HAP-1 (cell line): ENCODE results near the gene MRPL43.

Source experiments
- DNase-seq, 2 experiments: peaks; one replicate each; pipeline ENCODE4 v3.0.0-alpha.2; 2016 to 2020; ENCODE audit warnings: low spot score in 2 of 2
- H3K27me3 ChIP-seq: fragments of 250-450 bp; sonication (Bioruptor Pico); 2 replicates; pipeline ENCODE4 v1.5.1; 2020; ENCODE audit warnings: low read depth, mild to moderate bottlenecking, moderate library complexity
- H3K36me3 ChIP-seq: fragments of 250-450 bp; sonication (Bioruptor Pico); replicated peaks from 2 replicates; pipeline ENCODE4 v1.5.1; 2020; ENCODE audit warnings: mild to moderate bottlenecking
- H3K4me1 ChIP-seq: fragments of 250-450 bp; sonication (Bioruptor Pico); 2 replicates; pipeline ENCODE4 v1.5.1; 2020; ENCODE audit warnings: mild to moderate bottlenecking
- H3K4me3 ChIP-seq: fragments of 250-450 bp; sonication (Bioruptor Pico); 2 replicates; pipeline ENCODE4 v1.5.1; 2020; ENCODE audit warnings: mild to moderate bottlenecking, moderate library complexity
- H3K9me3 ChIP-seq: fragments of 250-450 bp; sonication (Bioruptor Pico); 2 replicates; pipeline ENCODE4 v1.5.1; 2020; ENCODE audit warnings: mild to moderate bottlenecking, moderate library complexity
- in situ Hi-C: fragments of 300-500 bp; cut with MboI; formaldehyde crosslinking; loops from 3 replicates; pipeline ENCODE4 v1.14.3; 2020; ENCODE audit warnings: low sequenced_read_pairs, inconsistent platforms, mixed read lengths

Gene MRPL43

GRCh38 chr10:101014230-101014884, 27.1 kb upstream of the MRPL43 start:
- in situ Hi-C loops, result loop anchor here (5.0 kb wide), 1 partner anchor 452 kb away; no protein-coding TSS in a partner anchor
- peak; percentile 65 to 93 for DNase-seq
- Histone ChIP-seq H3K36me3 (no peaks in the 10 kb centered on the region), H3K27me3 (no peaks in the 10 kb centered on the region), H3K4me3 (no peak overlapping the region), H3K9me3 (no peaks in the 10 kb centered on the region), H3K4me1 (no peaks in the 10 kb centered on the region; the same call in 1 of the 2 replicates)

- no peak overlapping the region for H3K4me3 ChIP-seq
- H3K36me3 ChIP-seq, result no peaks in the 10 kb centered on the region
- H3K9me3 ChIP-seq, result no peaks in the 10 kb centered on the region
- in situ Hi-C loops, result loop anchor here (5.0 kb wide), 1 partner anchor 451 kb away; no protein-coding TSS in a partner anchor
- no peak for DNase-seq
- no peaks in the 10 kb centered on the region for H3K4me1 ChIP-seq
- H3K27me3 ChIP-seq, result no peaks in the 10 kb centered on the region
Measured at GRCh38 chr10:101013365-101013825, 26.1 kb upstream of the MRPL43 start.

- no peaks in the 10 kb centered on the region for H3K9me3 ChIP-seq
- H3K27me3 ChIP-seq, result no peaks in the 10 kb centered on the region
- no peak overlapping the region for H3K4me3 ChIP-seq
- no peaks in the 10 kb centered on the region for H3K4me1 ChIP-seq
- peak; percentile 83 to 92 for DNase-seq
- no peaks in the 10 kb centered on the region for H3K36me3 ChIP-seq
- in situ Hi-C loops, result loop anchor here (5.0 kb wide), 1 partner anchor 450 kb away; no protein-coding TSS in a partner anchor
Measured at GRCh38 chr10:101012525-101013364, 25.4 kb upstream of the MRPL43 start.

- H3K4me3 ChIP-seq, result no peak overlapping the region
- H3K4me1 ChIP-seq, result no peaks in the 10 kb centered on the region
- H3K9me3 ChIP-seq, result no peaks in the 10 kb centered on the region
- peak in 1 of 2 experiments; percentile 41 for DNase-seq
- in situ Hi-C loops, result loop anchor here (5.0 kb wide), 1 partner anchor 449 kb away; no protein-coding TSS in a partner anchor
- no peaks in the 10 kb centered on the region for H3K27me3 ChIP-seq
- peaks cover 7% of the 10 kb centered on the region for H3K36me3 ChIP-seq
Measured at GRCh38 chr10:101011517-101012423, 24.5 kb upstream of the MRPL43 start.

GRCh38 chr10:101010329-101010728, 23.0 kb upstream of the MRPL43 start:
- no peaks in the 10 kb centered on the region for H3K4me1 ChIP-seq
- in situ Hi-C loops, result loop anchor here (5.0 kb wide), 1 partner anchor 448 kb away; no protein-coding TSS in a partner anchor

GRCh38 chr10:101008823-101009423, 21.6 kb upstream of the MRPL43 start:
- H3K36me3 ChIP-seq, result peaks cover 29% of the 10 kb centered on the region

More at GRCh38 chr10:101010329-101010728, 23.0 kb upstream of the MRPL43 start:
- peak in 1 of 2 experiments; percentile 7 for DNase-seq
- no peaks in the 10 kb centered on the region for H3K27me3 ChIP-seq
- H3K9me3 ChIP-seq, result no peaks in the 10 kb centered on the region
- H3K4me3 ChIP-seq, result no peak overlapping the region
- H3K36me3 ChIP-seq, result peaks cover 16% of the 10 kb centered on the region

GRCh38 chr10:101007915-101008822, 20.9 kb upstream of the MRPL43 start:
- DNase-seq, result no peak
- H3K9me3 ChIP-seq, result no peaks in the 10 kb centered on the region
- no peaks in the 10 kb centered on the region for H3K27me3 ChIP-seq
- H3K4me1 ChIP-seq, result no peaks in the 10 kb centered on the region
- in situ Hi-C loops, result no loop called here
- H3K36me3 ChIP-seq, result peaks cover 36% of the 10 kb centered on the region
- H3K4me3 ChIP-seq, result no peak overlapping the region

More at GRCh38 chr10:101008823-101009423, 21.6 kb upstream of the MRPL43 start:
- Histone ChIP-seq H3K9me3 (no peaks in the 10 kb centered on the region), H3K4me1 (no peaks in the 10 kb centered on the region), H3K27me3 (no peaks in the 10 kb centered on the region), H3K4me3 (no peak overlapping the region)
- in situ Hi-C loops, result no loop called here
- DNase-seq, result no peak

GRCh38 chr10:101007099-101007711, 19.9 kb upstream of the MRPL43 start:
- H3K9me3 ChIP-seq, result no peaks in the 10 kb centered on the region
- in situ Hi-C loops, result no loop called here
- no peaks in the 10 kb centered on the region for H3K27me3 ChIP-seq
- H3K4me1 ChIP-seq, result no peaks in the 10 kb centered on the region
- DNase-seq, result no peak
- no peak overlapping the region for H3K4me3 ChIP-seq
- H3K36me3 ChIP-seq, result peaks cover 46% of the 10 kb centered on the region

GRCh38 chr10:101006593-101007098, 19.3 kb upstream of the MRPL43 start:
- H3K27me3 ChIP-seq, result no peaks in the 10 kb centered on the region
- H3K4me3 ChIP-seq, result no peak overlapping the region
- H3K9me3 ChIP-seq, result no peaks in the 10 kb centered on the region
- DNase-seq, result no peak
- peaks cover 50% of the 10 kb centered on the region for H3K36me3 ChIP-seq
- no peaks in the 10 kb centered on the region; the same call in 1 of the 2 replicates for H3K4me1 ChIP-seq
- in situ Hi-C loops, result no loop called here

- Histone ChIP-seq H3K9me3 (no peaks in the 10 kb centered on the region), H3K4me1 (peaks cover 3% of the 10 kb centered on the region), H3K4me3 (no peak overlapping the region), H3K27me3 (no peaks in the 10 kb centered on the region), H3K36me3 (peaks cover 50% of the 10 kb centered on the region)
- in situ Hi-C loops, result no loop called here
- no peak for DNase-seq
Measured at GRCh38 chr10:101005869-101006567, 18.7 kb upstream of the MRPL43 start.

GRCh38 chr10:101005361-101005760, 18.1 kb upstream of the MRPL43 start:
- DNase-seq, result no peak
- H3K27me3 ChIP-seq, result no peaks in the 10 kb centered on the region
- peaks cover 50% of the 10 kb centered on the region for H3K36me3 ChIP-seq
- in situ Hi-C loops, result no loop called here
- H3K9me3 ChIP-seq, result no peaks in the 10 kb centered on the region
- no peak overlapping the region for H3K4me3 ChIP-seq
- H3K4me1 ChIP-seq, result peaks cover 8% of the 10 kb centered on the region
